ENCODE data around the gene B3GNT5.
"Not testable (repeated sequence)": the region's sequence is repeated elsewhere in the genome, so short reads cannot be mapped to it uniquely, and the experiment has no call there.

Gene B3GNT5

GRCh38 chr3:183252973-183253527 lies at the start of gene B3GNT5:
TSS of gene B3GNT5 (plus strand) at chr3:183253253. CDS start at chr3:183269799, 16,546 bp downstream.
- no peak for DNase-seq

GRCh38 chr3:183203670-183204069 lies 49.4 kb upstream of the B3GNT5 start:
- no peak for DNase-seq

- no peak for DNase-seq
Measured at GRCh38 chr3:183208260-183208659, 44.8 kb upstream of the B3GNT5 start.

GRCh38 chr3:183208800-183209199 lies 44.3 kb upstream of the B3GNT5 start:
- DNase-seq, result no peak

- DNase-seq, result no peak
Measured at GRCh38 chr3:183210341-183210740, 42.7 kb upstream of the B3GNT5 start.

- peak in 1 of 4 experiments; percentile 2 for DNase-seq
Measured at GRCh38 chr3:183210862-183211341, 42.2 kb upstream of the B3GNT5 start.

- DNase-seq, result no peak
Measured at GRCh38 chr3:183211352-183211751, 41.7 kb upstream of the B3GNT5 start.

GRCh38 chr3:183212096-183212495 lies 41.0 kb upstream of the B3GNT5 start:
- DNase-seq, result no peak

- DNase-seq, result no peak
Measured at GRCh38 chr3:183212565-183212964, 40.5 kb upstream of the B3GNT5 start.

- no peak for DNase-seq
Measured at GRCh38 chr3:183213415-183214276, 39.4 kb upstream of the B3GNT5 start.

- DNase-seq, result no peak
Measured at GRCh38 chr3:183214277-183214612, 38.8 kb upstream of the B3GNT5 start.

GRCh38 chr3:183215591-183216202 lies 37.4 kb upstream of the B3GNT5 start:
- DNase-seq, result no peak

- DNase-seq, result no peak
Measured at GRCh38 chr3:183217548-183218332, 35.3 kb upstream of the B3GNT5 start.

GRCh38 chr3:183218826-183219225 lies 34.2 kb upstream of the B3GNT5 start:
- no peak for DNase-seq

- no peak for DNase-seq
Measured at GRCh38 chr3:183220828-183221227, 32.2 kb upstream of the B3GNT5 start.

GRCh38 chr3:183222631-183223235 lies 30.3 kb upstream of the B3GNT5 start:
- DNase-seq, result no peak

GRCh38 chr3:183224180-183224970 lies 28.7 kb upstream of the B3GNT5 start:
- no peak for DNase-seq

GRCh38 chr3:183226333-183226890 lies 26.6 kb upstream of the B3GNT5 start:
- DNase-seq, result no peak

GRCh38 chr3:183227586-183227985 lies 25.5 kb upstream of the B3GNT5 start:
- no peak for DNase-seq

GRCh38 chr3:183229178-183229577 lies 23.9 kb upstream of the B3GNT5 start:
- DNase-seq, result no peak

GRCh38 chr3:183230251-183230650 lies 22.8 kb upstream of the B3GNT5 start:
- not testable (repeated sequence) for DNase-seq

GRCh38 chr3:183230826-183231225 lies 22.2 kb upstream of the B3GNT5 start:
- DNase-seq, result no peak

Data from activated CD4-positive, CD25-positive, alpha-beta regulatory T cell (primary cell).